GM23338 (cell line): ENCODE measurements around the gene SPTLC2. TPM values are rescaled to one million over a fixed set of nuclear protein-coding genes. Genes with fewer than 3 reads are reported as not detected.

Source experiments
- ATAC-seq: fragments of 200-7000 bp; cut with Tn5 transposase; 3 replicates; pipeline ENCODE4 v1.9.1; 2020
- DNase-seq: peaks from one replicate; pipeline ENCODE4 v3.0.0-alpha.2; 2015; ENCODE audit warnings: low spot score
- H2AFZ ChIP-seq: fragments of 200-600 bp; sonication (generic); 2 replicates; pipeline ENCODE4 v1.8.0; 2016; ENCODE audit warnings: antibody characterized with exemption, mild to moderate bottlenecking, moderate library complexity
- H3F3A ChIP-seq: fragments of 200-600 bp; sonication (generic); replicated peaks from 2 replicates; pipeline ENCODE4 v1.8.0; 2017; ENCODE audit warnings: antibody characterized with exemption, mixed run types, low read depth
- H3K27ac ChIP-seq: fragments of 200-600 bp; sonication (generic); 2 replicates; pipeline ENCODE4 v1.6.1; 2016; ENCODE audit warnings: low read depth
- H3K27me3 ChIP-seq: fragments of 200-600 bp; sonication (generic); 2 replicates; pipeline ENCODE4 v1.8.0; 2016; ENCODE audit warnings: mild to moderate bottlenecking, mixed run types, moderate library complexity; ENCODE audit not compliant: insufficient read depth
- H3K36me3 ChIP-seq: fragments of 200-600 bp; sonication (generic); 2 replicates; pipeline ENCODE4 v1.8.0; 2016; ENCODE audit warnings: mild to moderate bottlenecking; ENCODE audit not compliant: insufficient read depth
- H3K4me1 ChIP-seq: fragments of 200-600 bp; sonication (generic); 2 replicates; pipeline ENCODE4 v1.8.0; 2016; ENCODE audit warnings: mild to moderate bottlenecking, moderate library complexity; ENCODE audit not compliant: insufficient read depth
- H3K4me2 ChIP-seq: fragments of 200-600 bp; sonication (generic); 2 replicates; pipeline ENCODE4 v1.7.1; 2017; ENCODE audit warnings: mixed run types
- H3K4me3 ChIP-seq: fragments of 200-600 bp; sonication (generic); 2 replicates; pipeline ENCODE4 v1.6.1; 2016; ENCODE audit warnings: mixed run types
- H3K79me2 ChIP-seq: fragments of 200-600 bp; sonication (generic); replicated peaks from 2 replicates; pipeline ENCODE4 v1.8.0; 2017; ENCODE audit warnings: mild to moderate bottlenecking; ENCODE audit not compliant: insufficient read depth
- H3K9me2 ChIP-seq: fragments of 200-600 bp; sonication (generic); 2 replicates; pipeline ENCODE4 v1.8.0; 2017; ENCODE audit not compliant: insufficient read depth
- H4K20me1 ChIP-seq: fragments of 200-600 bp; sonication (generic); replicated peaks from 2 replicates; pipeline ENCODE4 v1.8.0; 2017; ENCODE audit warnings: mild to moderate bottlenecking; ENCODE audit not compliant: insufficient read depth
- H3K27ac Mint-ChIP-seq: 2 replicates; pipeline ENCODE4 v1.8.0; 2020; ENCODE audit warnings: inconsistent platforms, mild to moderate bottlenecking, moderate library complexity, mixed read lengths
- H3K27me3 Mint-ChIP-seq: 3 replicates; pipeline ENCODE4 v1.8.0; 2022; ENCODE audit warnings: low read depth, mild to moderate bottlenecking, moderate library complexity, mixed read lengths, inconsistent platforms; ENCODE audit not compliant: insufficient read depth, poor library complexity
- H3K36me3 Mint-ChIP-seq: 3 replicates; pipeline ENCODE4 v1.8.0; 2021; ENCODE audit warnings: low read depth, mild to moderate bottlenecking, inconsistent platforms, moderate library complexity, mixed read lengths
- H3K4me1 Mint-ChIP-seq: 3 replicates; pipeline ENCODE4 v1.8.0; 2020; ENCODE audit warnings: mild to moderate bottlenecking, inconsistent platforms, mixed read lengths
- H3K4me3 Mint-ChIP-seq: 3 replicates; pipeline ENCODE4 v1.8.0; 2021; ENCODE audit warnings: moderate library complexity, mild to moderate bottlenecking, inconsistent platforms, mixed read lengths
- H3K9me3 Mint-ChIP-seq: 3 replicates; pipeline ENCODE4 v1.8.0; 2020; ENCODE audit warnings: moderate library complexity, mild to moderate bottlenecking, inconsistent platforms, mixed read lengths
- CREB1 ChIP-seq: fragments of 250-450 bp; sonication (Bioruptor Pico); IDR thresholded peaks from 2 replicates; pipeline ENCODE4 v1.5.0; 2020; ENCODE audit warnings: low read depth, mild to moderate bottlenecking, moderate library complexity
- EZH2 ChIP-seq: fragments of 200-600 bp; sonication (generic); IDR thresholded peaks from one replicate; pipeline ENCODE4 v1.8.0; 2017; ENCODE audit warnings: antibody characterized with exemption, mild to moderate bottlenecking, low read depth; ENCODE audit not compliant: unreplicated experiment
- EZH2phosphoT487 ChIP-seq: fragments of 200-600 bp; sonication (generic); IDR thresholded peaks from one replicate; pipeline ENCODE4 v1.8.1; 2018; ENCODE audit warnings: antibody characterized with exemption; ENCODE audit not compliant: unreplicated experiment
- JUNB ChIP-seq: IDR thresholded peaks from one replicate; pipeline ENCODE4 v1.6.1; 2016; ENCODE audit warnings: antibody characterized with exemption; ENCODE audit not compliant: unreplicated experiment
- NANOG ChIP-seq: IDR thresholded peaks from 2 replicates; pipeline ENCODE4 v1.6.1; 2016; ENCODE audit warnings: antibody characterized with exemption, borderline replicate concordance
- POLR2AphosphoS5 ChIP-seq: IDR thresholded peaks from 2 replicates; pipeline ENCODE4 v1.6.1; 2016; ENCODE audit warnings: antibody characterized with exemption, low read depth
- STAT1 ChIP-seq: IDR thresholded peaks from one replicate; pipeline ENCODE4 v1.6.1; 2016; ENCODE audit warnings: antibody characterized with exemption; ENCODE audit not compliant: unreplicated experiment
- ZNF114 ChIP-seq: fragments of 250-450 bp; sonication (Bioruptor Pico); IDR thresholded peaks from 2 replicates; pipeline ENCODE4 v1.5.0; 2020; ENCODE audit warnings: mild to moderate bottlenecking, moderate library complexity
- ZNF331 ChIP-seq: fragments of 250-450 bp; sonication (Bioruptor Pico); IDR thresholded peaks from 2 replicates; pipeline ENCODE4 v1.5.0; 2020; ENCODE audit warnings: low read depth, mild to moderate bottlenecking, moderate library complexity
- polyA plus RNA-seq: library from polyadenylated mRNA; unstranded; fragments of >200 nt; fragmentation: Nextera tagmentation; extraction: Ambion mirVana; gene quantifications from 2 replicates; pipeline ENCODE4 v1.2.1, GENCODE V29; 2016
- total RNA-seq: library from RNA; depleted of rRNA; stranded (reverse); fragments of >200 nt; shearing (Covaris generic); gene quantifications from 2 replicates; pipeline ENCODE4 v1.2.3, GENCODE V29; 2014
- TF ChIP-seq, protein P1 (sequence below), 2 experiments: fragments of 200-600 bp in 1 of 2; sonication (generic) in 1 of 2; conservative IDR thresholded peaks; 2 replicates each; pipeline versions ENCODE4 v1.5.1 to v1.6.1; 2016 to 2017; ENCODE audit warnings: antibody characterized with exemption in 2 of 2, low read depth in 2 of 2, mild to moderate bottlenecking in 2 of 2, moderate library complexity in 1 of 2
- TF ChIP-seq, protein P2 (sequence below): IDR thresholded peaks from 2 replicates; pipeline ENCODE4 v1.6.1; 2016; ENCODE audit warnings: antibody characterized with exemption
- TF ChIP-seq, protein P3 (sequence below): IDR thresholded peaks from one replicate; pipeline ENCODE4 v1.6.1; 2018; ENCODE audit warnings: antibody characterized with exemption; ENCODE audit not compliant: unreplicated experiment
- TF ChIP-seq, protein P4 (sequence below): fragments of 250-450 bp; sonication (Bioruptor Pico); IDR thresholded peaks from 2 replicates; pipeline ENCODE4 v1.5.0; 2020; ENCODE audit warnings: mild to moderate bottlenecking, moderate library complexity

SPTLC2 gene
- total and polyA plus RNA-seq, 2 experiments from 2014 or later = 22.3 to 38.9 TPM

DNA sequence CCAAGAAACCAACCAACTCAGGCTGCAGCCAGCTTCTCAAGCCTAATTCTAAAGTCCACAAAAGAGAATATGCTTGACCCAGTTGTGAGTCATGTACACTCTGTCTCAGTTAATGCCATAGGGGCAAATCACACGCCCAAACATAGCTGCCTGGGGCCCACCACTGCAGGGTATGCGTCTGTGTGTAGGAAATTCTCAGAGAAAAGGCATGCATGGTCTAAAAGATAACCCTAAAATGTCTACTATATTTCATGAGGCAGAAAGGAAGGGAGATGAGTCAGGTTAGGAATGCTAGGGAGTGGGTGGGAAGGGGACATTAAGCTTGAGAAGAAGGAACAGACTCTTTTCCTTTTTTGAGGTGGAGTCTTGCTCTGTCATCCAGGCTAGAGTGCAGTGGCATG lies 22.3 kb upstream of the SPTLC2 start:
- Histone ChIP-seq H3K36me3 (no peaks in the 10 kb centered on the region), H3K27ac (no peak overlapping the region), H3K79me2 (no peaks in the 10 kb centered on the region), H4K20me1 (no peaks in the 10 kb centered on the region), H3K27me3 (no peaks in the 10 kb centered on the region), H3K4me3 (no peak overlapping the region), H3K9me2 (no peaks in the 10 kb centered on the region), H3K4me2 (no peak overlapping the region), H2AFZ (no peak overlapping the region), H3F3A (no peaks in the 10 kb centered on the region), H3K4me1 (peaks cover 8% of the 10 kb centered on the region; the same call in 1 of the 2 replicates)
- DNase-seq (no peak), ATAC-seq (no peak)
- Mint-ChIP-seq H3K27me3 (peaks cover 5% of the 10 kb centered on the region), H3K27ac (no peak overlapping the region), H3K4me1 (no peaks in the 10 kb centered on the region; the same call in 2 of the 3 replicates), H3K36me3 (peaks cover 16% of the 10 kb centered on the region; the same call in 2 of the 3 replicates), H3K9me3 (peaks cover 40% of the 10 kb centered on the region), H3K4me3 (no peak overlapping the region)
- no peak for TF ChIP-seq STAT1
- TF ChIP-seq, protein P1, sequence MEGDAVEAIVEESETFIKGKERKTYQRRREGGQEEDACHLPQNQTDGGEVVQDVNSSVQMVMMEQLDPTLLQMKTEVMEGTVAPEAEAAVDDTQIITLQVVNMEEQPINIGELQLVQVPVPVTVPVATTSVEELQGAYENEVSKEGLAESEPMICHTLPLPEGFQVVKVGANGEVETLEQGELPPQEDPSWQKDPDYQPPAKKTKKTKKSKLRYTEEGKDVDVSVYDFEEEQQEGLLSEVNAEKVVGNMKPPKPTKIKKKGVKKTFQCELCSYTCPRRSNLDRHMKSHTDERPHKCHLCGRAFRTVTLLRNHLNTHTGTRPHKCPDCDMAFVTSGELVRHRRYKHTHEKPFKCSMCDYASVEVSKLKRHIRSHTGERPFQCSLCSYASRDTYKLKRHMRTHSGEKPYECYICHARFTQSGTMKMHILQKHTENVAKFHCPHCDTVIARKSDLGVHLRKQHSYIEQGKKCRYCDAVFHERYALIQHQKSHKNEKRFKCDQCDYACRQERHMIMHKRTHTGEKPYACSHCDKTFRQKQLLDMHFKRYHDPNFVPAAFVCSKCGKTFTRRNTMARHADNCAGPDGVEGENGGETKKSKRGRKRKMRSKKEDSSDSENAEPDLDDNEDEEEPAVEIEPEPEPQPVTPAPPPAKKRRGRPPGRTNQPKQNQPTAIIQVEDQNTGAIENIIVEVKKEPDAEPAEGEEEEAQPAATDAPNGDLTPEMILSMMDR (conservative IDR thresholded peaks at IDR 0.05; ENCODE audit: low read depth in 2 of 2) = no peak
- TF ChIP-seq ZNF331 = no peak
- TF ChIP-seq POLR2AphosphoS5 = no peak
- TF ChIP-seq ZNF114 (CRISPR knock-in tag) = no peak
- no peak for TF ChIP-seq EZH2
- no peak for TF ChIP-seq NANOG
- TF ChIP-seq, protein P2, sequence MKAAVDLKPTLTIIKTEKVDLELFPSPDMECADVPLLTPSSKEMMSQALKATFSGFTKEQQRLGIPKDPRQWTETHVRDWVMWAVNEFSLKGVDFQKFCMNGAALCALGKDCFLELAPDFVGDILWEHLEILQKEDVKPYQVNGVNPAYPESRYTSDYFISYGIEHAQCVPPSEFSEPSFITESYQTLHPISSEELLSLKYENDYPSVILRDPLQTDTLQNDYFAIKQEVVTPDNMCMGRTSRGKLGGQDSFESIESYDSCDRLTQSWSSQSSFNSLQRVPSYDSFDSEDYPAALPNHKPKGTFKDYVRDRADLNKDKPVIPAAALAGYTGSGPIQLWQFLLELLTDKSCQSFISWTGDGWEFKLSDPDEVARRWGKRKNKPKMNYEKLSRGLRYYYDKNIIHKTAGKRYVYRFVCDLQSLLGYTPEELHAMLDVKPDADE = no peak
- no peak for TF ChIP-seq JUNB
- TF ChIP-seq CREB1 (CRISPR knock-in tag) = no peak
- TF ChIP-seq, protein P3, sequence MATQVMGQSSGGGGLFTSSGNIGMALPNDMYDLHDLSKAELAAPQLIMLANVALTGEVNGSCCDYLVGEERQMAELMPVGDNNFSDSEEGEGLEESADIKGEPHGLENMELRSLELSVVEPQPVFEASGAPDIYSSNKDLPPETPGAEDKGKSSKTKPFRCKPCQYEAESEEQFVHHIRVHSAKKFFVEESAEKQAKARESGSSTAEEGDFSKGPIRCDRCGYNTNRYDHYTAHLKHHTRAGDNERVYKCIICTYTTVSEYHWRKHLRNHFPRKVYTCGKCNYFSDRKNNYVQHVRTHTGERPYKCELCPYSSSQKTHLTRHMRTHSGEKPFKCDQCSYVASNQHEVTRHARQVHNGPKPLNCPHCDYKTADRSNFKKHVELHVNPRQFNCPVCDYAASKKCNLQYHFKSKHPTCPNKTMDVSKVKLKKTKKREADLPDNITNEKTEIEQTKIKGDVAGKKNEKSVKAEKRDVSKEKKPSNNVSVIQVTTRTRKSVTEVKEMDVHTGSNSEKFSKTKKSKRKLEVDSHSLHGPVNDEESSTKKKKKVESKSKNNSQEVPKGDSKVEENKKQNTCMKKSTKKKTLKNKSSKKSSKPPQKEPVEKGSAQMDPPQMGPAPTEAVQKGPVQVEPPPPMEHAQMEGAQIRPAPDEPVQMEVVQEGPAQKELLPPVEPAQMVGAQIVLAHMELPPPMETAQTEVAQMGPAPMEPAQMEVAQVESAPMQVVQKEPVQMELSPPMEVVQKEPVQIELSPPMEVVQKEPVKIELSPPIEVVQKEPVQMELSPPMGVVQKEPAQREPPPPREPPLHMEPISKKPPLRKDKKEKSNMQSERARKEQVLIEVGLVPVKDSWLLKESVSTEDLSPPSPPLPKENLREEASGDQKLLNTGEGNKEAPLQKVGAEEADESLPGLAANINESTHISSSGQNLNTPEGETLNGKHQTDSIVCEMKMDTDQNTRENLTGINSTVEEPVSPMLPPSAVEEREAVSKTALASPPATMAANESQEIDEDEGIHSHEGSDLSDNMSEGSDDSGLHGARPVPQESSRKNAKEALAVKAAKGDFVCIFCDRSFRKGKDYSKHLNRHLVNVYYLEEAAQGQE = no peak
- TF ChIP-seq, protein P4, sequence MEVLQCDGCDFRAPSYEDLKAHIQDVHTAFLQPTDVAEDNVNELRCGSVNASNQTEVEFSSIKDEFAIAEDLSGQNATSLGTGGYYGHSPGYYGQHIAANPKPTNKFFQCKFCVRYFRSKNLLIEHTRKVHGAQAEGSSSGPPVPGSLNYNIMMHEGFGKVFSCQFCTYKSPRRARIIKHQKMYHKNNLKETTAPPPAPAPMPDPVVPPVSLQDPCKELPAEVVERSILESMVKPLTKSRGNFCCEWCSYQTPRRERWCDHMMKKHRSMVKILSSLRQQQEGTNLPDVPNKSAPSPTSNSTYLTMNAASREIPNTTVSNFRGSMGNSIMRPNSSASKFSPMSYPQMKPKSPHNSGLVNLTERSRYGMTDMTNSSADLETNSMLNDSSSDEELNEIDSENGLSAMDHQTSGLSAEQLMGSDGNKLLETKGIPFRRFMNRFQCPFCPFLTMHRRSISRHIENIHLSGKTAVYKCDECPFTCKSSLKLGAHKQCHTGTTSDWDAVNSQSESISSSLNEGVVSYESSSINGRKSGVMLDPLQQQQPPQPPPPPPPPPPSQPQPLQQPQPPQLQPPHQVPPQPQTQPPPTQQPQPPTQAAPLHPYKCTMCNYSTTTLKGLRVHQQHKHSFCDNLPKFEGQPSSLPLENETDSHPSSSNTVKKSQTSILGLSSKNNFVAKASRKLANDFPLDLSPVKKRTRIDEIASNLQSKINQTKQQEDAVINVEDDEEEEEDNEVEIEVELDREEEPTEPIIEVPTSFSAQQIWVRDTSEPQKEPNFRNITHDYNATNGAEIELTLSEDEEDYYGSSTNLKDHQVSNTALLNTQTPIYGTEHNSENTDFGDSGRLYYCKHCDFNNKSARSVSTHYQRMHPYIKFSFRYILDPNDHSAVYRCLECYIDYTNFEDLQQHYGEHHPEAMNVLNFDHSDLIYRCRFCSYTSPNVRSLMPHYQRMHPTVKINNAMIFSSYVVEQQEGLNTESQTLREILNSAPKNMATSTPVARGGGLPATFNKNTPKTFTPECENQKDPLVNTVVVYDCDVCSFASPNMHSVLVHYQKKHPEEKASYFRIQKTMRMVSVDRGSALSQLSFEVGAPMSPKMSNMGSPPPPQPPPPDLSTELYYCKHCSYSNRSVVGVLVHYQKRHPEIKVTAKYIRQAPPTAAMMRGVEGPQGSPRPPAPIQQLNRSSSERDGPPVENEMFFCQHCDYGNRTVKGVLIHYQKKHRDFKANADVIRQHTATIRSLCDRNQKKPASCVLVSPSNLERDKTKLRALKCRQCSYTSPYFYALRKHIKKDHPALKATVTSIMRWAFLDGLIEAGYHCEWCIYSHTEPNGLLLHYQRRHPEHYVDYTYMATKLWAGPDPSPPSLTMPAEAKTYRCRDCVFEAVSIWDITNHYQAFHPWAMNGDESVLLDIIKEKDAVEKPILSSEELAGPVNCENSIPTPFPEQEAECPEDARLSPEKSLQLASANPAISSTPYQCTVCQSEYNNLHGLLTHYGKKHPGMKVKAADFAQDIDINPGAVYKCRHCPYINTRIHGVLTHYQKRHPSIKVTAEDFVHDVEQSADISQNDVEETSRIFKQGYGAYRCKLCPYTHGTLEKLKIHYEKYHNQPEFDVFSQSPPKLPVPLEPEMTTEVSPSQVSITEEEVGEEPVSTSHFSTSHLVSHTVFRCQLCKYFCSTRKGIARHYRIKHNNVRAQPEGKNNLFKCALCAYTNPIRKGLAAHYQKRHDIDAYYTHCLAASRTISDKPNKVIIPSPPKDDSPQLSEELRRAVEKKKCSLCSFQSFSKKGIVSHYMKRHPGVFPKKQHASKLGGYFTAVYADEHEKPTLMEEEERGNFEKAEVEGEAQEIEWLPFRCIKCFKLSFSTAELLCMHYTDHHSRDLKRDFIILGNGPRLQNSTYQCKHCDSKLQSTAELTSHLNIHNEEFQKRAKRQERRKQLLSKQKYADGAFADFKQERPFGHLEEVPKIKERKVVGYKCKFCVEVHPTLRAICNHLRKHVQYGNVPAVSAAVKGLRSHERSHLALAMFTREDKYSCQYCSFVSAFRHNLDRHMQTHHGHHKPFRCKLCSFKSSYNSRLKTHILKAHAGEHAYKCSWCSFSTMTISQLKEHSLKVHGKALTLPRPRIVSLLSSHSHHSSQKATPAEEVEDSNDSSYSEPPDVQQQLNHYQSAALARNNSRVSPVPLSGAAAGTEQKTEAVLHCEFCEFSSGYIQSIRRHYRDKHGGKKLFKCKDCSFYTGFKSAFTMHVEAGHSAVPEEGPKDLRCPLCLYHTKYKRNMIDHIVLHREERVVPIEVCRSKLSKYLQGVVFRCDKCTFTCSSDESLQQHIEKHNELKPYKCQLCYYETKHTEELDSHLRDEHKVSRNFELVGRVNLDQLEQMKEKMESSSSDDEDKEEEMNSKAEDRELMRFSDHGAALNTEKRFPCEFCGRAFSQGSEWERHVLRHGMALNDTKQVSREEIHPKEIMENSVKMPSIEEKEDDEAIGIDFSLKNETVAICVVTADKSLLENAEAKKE = no peak
- no peak for TF ChIP-seq EZH2phosphoT487
